IMR-90 (cell line): Measurements from ENCODE around the gene MYH9.

Source experiments
- CEBPB ChIP-seq: IDR thresholded peaks from 2 replicates; pipeline ENCODE4 v1.6.1; 2012; ENCODE audit warnings: low read depth, low read length, improper control_type of control experiment
- CHD1 ChIP-seq: IDR thresholded peaks from 2 replicates; pipeline ENCODE4 v1.6.1; 2012; ENCODE audit warnings: low read depth, low read length, improper control_type of control experiment
- CTCF ChIP-seq: conservative IDR thresholded peaks from 2 replicates; pipeline ENCODE4 v1.5.1; 2012; ENCODE audit warnings: mild to moderate bottlenecking, low read depth, low read length, improper control_type of control experiment
- ELK1 ChIP-seq: fragments of 150-350 bp; IDR thresholded peaks from 2 replicates; pipeline ENCODE4 v1.6.1; 2016; ENCODE audit warnings: low read depth, mild to moderate bottlenecking, low read length, moderate library complexity, borderline replicate concordance
- FOS ChIP-seq: fragments of 150-350 bp; IDR thresholded peaks from 2 replicates; pipeline ENCODE4 v1.6.1; 2016; ENCODE audit warnings: low read depth, low read length
- MAFK ChIP-seq: IDR thresholded peaks from 2 replicates; pipeline ENCODE4 v1.6.1; 2012; ENCODE audit warnings: low read depth, low read length, improper control_type of control experiment
- MAZ ChIP-seq: IDR thresholded peaks from 2 replicates; pipeline ENCODE4 v1.6.1; 2012; ENCODE audit warnings: low read depth, mild to moderate bottlenecking, low read length, improper control_type of control experiment, moderate library complexity, borderline replicate concordance
- MXI1 ChIP-seq: IDR thresholded peaks from 2 replicates; pipeline ENCODE4 v1.6.1; 2012; ENCODE audit warnings: low read depth, mild to moderate bottlenecking, low read length, moderate library complexity, borderline replicate concordance
- POLR2A ChIP-seq: IDR thresholded peaks from 2 replicates; pipeline ENCODE4 v1.6.1; 2012; ENCODE audit warnings: mild to moderate bottlenecking, low read depth, low read length
- RAD21 ChIP-seq: IDR thresholded peaks from 2 replicates; pipeline ENCODE4 v1.6.1; 2012; ENCODE audit warnings: low read length, improper control_type of control experiment
- RFX5 ChIP-seq: IDR thresholded peaks from 2 replicates; pipeline ENCODE4 v1.8.0; 2012; ENCODE audit warnings: low read depth, mild to moderate bottlenecking, low read length, moderate library complexity
- SMC3 ChIP-seq: fragments of 150-350 bp; IDR thresholded peaks from 2 replicates; pipeline ENCODE4 v1.6.1; 2016; ENCODE audit warnings: low read depth, mild to moderate bottlenecking, antibody characterized with exemption, low read length, moderate library complexity
- USF2 ChIP-seq: fragments of 150-350 bp; IDR thresholded peaks from 2 replicates; pipeline ENCODE4 v1.6.1; 2017; ENCODE audit warnings: mild to moderate bottlenecking, antibody characterized with exemption, low read length, low read depth

- TF ChIP-seq CTCF (no peak), CEBPB (no peak), SMC3 (no peak), RAD21 (no peak), POLR2A (no peak), USF2 (no peak), MXI1 (no peak), MAZ (peak; percentile 50; the same call in 1 of the 2 replicates), RFX5 (no peak), MAFK (no peak), FOS (peak; percentile 16; the same call in 1 of the 2 replicates), ELK1 (no peak), CHD1 (no peak; the same call in 1 of the 2 replicates)
Observed at GRCh38 chr22:36330655-36331305, 57.0 kb downstream of the MYH9 start.
